VCaP (cell line): ENCODE results near the gene RASAL1.

Experiments
- H3K27ac ChIP-seq: fragments of 450-650 bp; 2 replicates; pipeline ENCODE4 v1.5.1; 2017
- TF ChIP-seq, protein P1 (sequence below): fragments of 450-650 bp; conservative IDR thresholded peaks from 2 replicates; pipeline ENCODE4 v1.5.1; 2017; ENCODE audit warnings: mild to moderate bottlenecking, moderate library complexity

Gene RASAL1

DNA sequence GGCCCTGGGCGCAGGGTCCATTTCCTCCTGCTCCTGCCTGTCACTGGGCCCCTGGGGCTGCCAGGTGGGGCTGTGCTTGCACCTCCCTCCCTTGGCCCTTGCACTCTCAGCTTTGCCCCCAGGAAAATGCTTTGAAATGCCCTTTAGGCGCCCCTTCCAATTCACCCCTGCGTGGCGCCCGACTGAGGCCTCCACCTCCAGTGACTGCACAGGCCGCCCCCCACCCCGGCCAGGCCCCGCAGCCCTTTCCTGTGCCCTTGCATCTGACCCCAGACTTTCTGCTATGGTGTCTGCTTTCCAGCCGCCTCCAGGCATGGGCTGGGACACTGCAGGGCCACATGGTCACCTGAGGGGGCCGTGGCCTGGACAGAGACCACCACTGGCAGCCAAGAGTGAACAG lies 32.3 kb upstream of the RASAL1 start:
- no peak overlapping the region for H3K27ac ChIP-seq
- TF ChIP-seq, protein P1, sequence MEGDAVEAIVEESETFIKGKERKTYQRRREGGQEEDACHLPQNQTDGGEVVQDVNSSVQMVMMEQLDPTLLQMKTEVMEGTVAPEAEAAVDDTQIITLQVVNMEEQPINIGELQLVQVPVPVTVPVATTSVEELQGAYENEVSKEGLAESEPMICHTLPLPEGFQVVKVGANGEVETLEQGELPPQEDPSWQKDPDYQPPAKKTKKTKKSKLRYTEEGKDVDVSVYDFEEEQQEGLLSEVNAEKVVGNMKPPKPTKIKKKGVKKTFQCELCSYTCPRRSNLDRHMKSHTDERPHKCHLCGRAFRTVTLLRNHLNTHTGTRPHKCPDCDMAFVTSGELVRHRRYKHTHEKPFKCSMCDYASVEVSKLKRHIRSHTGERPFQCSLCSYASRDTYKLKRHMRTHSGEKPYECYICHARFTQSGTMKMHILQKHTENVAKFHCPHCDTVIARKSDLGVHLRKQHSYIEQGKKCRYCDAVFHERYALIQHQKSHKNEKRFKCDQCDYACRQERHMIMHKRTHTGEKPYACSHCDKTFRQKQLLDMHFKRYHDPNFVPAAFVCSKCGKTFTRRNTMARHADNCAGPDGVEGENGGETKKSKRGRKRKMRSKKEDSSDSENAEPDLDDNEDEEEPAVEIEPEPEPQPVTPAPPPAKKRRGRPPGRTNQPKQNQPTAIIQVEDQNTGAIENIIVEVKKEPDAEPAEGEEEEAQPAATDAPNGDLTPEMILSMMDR: no peak

DNA sequence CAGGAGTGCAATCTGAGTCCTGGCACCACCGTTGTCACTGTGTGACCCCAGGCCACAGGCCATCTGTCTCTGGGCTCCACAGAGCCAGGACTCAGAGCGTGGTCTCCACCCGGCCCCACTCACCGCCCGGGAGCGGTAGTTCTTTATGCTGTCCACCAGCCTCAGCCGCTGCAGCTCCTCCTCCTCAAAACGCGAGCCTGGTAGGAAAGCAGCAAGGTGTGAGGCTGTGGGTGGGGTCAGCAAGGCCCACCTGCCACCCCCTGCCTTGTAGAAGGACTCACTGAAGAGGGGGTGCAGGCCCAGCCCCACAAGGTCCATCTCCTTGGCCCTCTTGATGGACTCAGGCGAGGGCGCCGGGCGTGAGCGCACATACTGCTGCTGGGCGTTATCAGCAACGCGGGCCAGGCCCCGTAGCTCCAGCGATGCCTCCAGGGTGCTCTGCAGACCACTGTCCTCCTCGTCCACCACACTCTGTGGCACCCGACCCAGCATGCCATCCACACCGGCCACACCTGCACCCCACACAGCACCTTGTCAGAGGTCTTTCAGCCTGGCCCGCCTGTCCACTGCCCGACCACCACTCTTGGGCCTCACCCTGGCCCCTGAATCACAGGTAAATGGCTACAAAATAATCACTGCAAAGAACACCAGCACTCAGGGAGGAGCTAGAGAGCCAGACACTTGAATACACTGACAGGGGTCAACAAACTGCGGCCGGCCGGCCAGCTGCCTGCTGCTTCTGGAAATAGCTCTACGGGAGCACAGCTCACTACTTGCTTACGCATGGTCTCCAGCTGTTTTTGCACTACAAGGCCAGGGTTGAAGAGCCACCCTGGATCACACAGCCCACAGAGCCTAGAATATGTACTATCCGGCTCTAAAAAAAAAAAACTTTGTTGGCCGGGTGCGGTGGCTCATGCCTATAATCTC lies 30.2 kb upstream of the RASAL1 start:
- no peak overlapping the region for H3K27ac ChIP-seq
- TF ChIP-seq, protein P1: no peak

DNA sequence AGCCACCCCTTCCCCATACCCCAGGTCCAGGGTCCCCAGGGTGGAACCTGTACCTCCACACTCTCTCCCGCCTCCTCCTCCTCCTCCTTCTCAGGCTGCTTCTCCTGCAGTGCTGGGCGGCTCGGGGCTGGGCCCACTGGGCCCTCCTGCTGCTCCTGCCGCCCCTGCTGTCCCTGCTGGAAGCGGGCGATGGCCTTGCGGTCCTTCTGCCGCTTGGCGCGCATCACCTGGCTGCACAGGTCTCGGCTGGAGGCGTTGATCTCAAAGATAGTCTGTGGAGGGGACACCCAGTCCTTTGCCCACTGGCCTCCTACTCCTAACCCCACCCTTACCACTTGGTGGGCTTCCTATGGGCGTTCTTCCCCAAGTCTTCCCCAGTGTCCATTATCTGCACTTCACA lies 28.5 kb upstream of the RASAL1 start:
- no peak overlapping the region for H3K27ac ChIP-seq
- TF ChIP-seq, protein P1: no peak

DNA sequence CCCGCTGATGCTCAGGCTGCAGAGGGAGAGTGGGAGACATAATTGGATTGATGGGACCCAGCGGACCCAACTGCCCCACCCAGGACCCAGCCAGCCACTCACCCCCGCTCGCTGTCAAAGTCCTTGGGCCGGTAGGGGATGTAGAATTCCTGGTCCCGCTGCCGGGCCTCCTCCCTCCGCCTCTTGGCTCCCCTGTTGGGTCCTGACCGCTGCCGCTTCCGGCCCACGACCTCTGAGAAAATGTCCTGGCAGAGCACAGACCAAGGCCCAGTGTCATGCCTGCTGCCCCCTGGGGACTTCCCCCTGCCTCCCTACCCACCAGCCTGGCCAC lies 27.4 kb upstream of the RASAL1 start:
- H3K27ac ChIP-seq: no peak overlapping the region
- TF ChIP-seq, protein P1: no peak

DNA sequence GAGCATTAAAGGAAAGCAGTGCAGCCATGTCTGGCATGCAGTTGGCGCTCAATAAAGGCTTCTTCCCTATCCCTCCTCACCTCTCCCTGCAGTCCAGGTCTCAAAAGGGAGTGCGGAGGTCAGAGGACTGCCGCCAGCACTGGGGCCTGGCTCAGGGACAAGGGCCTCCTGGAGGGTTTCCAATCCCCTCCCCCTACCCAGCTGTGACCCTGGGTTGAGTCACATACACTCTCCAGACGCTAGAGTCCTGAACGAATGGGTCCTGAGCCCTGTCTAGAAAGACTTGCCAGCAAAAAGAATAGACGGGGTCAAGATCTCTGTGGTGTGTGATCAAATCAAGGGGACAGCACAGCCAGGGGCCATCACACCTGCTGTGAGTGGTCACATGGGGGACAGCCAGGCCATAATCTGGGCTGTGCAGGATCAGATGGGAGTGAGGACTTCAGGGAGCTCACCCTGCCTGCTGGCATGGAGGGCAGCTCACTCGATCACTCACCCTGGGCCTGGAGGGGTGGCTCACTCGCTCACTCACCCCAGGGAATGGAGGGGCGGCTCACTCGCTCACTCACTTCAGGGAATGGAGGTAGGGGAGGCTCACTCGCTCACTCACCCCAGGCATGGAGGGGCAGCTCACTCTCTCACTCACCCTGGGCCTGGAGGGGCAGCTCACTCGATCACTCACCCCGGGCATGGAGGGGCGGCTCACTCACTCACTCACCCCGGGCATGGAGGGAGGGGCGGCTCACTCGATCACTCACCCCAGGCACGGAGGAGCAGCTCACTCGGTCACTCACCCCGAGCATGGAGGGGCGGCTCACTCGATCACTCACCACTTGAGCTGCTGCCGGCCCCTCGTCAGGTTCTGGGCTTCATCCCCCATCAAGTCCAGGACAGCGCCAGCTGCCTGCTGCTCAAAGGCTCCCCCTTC lies 26.8 kb upstream of the RASAL1 start:
- TF ChIP-seq, protein P1: no peak
- H3K27ac ChIP-seq: no peak overlapping the region

DNA sequence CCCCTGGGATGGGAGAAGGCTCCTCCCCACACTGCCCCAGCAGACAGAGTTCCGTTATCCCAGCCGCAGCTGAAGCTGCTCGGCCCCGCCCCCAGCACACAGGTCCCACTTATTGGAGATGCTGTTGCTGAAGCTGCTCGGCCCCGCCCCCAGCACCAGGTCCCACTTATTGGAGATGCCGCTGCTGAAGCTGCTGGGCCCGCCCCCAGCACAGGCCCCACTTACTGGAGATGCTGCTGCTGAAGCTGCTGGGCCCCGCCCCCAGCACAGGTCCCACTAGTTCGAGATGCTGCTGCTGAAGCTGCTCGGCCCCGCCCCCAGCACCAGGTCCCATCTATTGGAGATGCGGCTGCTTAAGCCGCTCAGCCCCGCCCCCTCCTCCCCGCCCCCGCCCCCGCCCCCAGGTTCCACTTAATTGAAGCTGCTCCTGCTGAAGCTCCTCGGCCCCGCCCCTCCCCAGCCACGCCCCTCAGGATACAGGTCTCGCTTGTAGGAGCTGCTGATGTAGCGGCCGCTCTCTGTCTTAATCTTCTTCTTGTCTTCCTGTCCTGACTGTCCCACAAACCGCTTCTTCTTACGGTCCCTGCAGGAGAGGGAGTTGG lies 26.0 kb upstream of the RASAL1 start:
- no peak overlapping the region for H3K27ac ChIP-seq

More for the DNA sequence above, 26.0 kb upstream of the RASAL1 start:
- TF ChIP-seq, protein P1: no peak
